IMR-90 (cell line): ENCODE measurements around the gene MCM5.

ENCODE experiments used
- BHLHE40 ChIP-seq: fragments of 150-350 bp; IDR thresholded peaks from 2 replicates; pipeline ENCODE4 v1.6.1; 2016; ENCODE audit warnings: mild to moderate bottlenecking, low read depth, low read length
- CHD1 ChIP-seq: IDR thresholded peaks from 2 replicates; pipeline ENCODE4 v1.6.1; 2012; ENCODE audit warnings: low read depth, low read length, improper control_type of control experiment
- CTCF ChIP-seq: conservative IDR thresholded peaks from 2 replicates; pipeline ENCODE4 v1.5.1; 2012; ENCODE audit warnings: mild to moderate bottlenecking, low read depth, low read length, improper control_type of control experiment
- MAFK ChIP-seq: IDR thresholded peaks from 2 replicates; pipeline ENCODE4 v1.6.1; 2012; ENCODE audit warnings: low read depth, low read length, improper control_type of control experiment
- MXI1 ChIP-seq: IDR thresholded peaks from 2 replicates; pipeline ENCODE4 v1.6.1; 2012; ENCODE audit warnings: low read depth, mild to moderate bottlenecking, low read length, moderate library complexity, borderline replicate concordance
- NFE2L2 ChIP-seq: fragments of 150-350 bp; IDR thresholded peaks from 2 replicates; pipeline ENCODE4 v1.6.1; 2016; ENCODE audit warnings: low read depth, mild to moderate bottlenecking, low read length
- POLR2A ChIP-seq: IDR thresholded peaks from 2 replicates; pipeline ENCODE4 v1.6.1; 2012; ENCODE audit warnings: mild to moderate bottlenecking, low read depth, low read length
- RAD21 ChIP-seq: IDR thresholded peaks from 2 replicates; pipeline ENCODE4 v1.6.1; 2012; ENCODE audit warnings: low read length, improper control_type of control experiment
- RFX5 ChIP-seq: IDR thresholded peaks from 2 replicates; pipeline ENCODE4 v1.8.0; 2012; ENCODE audit warnings: low read depth, mild to moderate bottlenecking, low read length, moderate library complexity
- SMC3 ChIP-seq: fragments of 150-350 bp; IDR thresholded peaks from 2 replicates; pipeline ENCODE4 v1.6.1; 2016; ENCODE audit warnings: low read depth, mild to moderate bottlenecking, antibody characterized with exemption, low read length, moderate library complexity
- USF2 ChIP-seq: fragments of 150-350 bp; IDR thresholded peaks from 2 replicates; pipeline ENCODE4 v1.6.1; 2017; ENCODE audit warnings: mild to moderate bottlenecking, antibody characterized with exemption, low read length, low read depth

- TF ChIP-seq CTCF (no peak), USF2 (no peak), POLR2A (no peak), MXI1 (no peak), RAD21 (no peak), NFE2L2 (no peak), BHLHE40 (no peak), RFX5 (no peak), SMC3 (no peak), CHD1 (no peak), MAFK (no peak)
Measured at GRCh38 chr22:35404176-35404575, 4.2 kb downstream of the MCM5 start.
